ENCODE results near the gene DNAJC16.
"Not testable (repeated sequence)": the region's sequence is repeated elsewhere in the genome, so short reads cannot be mapped to it uniquely, and the experiment has no call there.

The DNAJC16 gene

GRCh38 chr1:15507278-15507677 lies 19.4 kb upstream of the DNAJC16 start:
- DNase-seq (ENCODE audit: low read depth): no peak

DNA sequence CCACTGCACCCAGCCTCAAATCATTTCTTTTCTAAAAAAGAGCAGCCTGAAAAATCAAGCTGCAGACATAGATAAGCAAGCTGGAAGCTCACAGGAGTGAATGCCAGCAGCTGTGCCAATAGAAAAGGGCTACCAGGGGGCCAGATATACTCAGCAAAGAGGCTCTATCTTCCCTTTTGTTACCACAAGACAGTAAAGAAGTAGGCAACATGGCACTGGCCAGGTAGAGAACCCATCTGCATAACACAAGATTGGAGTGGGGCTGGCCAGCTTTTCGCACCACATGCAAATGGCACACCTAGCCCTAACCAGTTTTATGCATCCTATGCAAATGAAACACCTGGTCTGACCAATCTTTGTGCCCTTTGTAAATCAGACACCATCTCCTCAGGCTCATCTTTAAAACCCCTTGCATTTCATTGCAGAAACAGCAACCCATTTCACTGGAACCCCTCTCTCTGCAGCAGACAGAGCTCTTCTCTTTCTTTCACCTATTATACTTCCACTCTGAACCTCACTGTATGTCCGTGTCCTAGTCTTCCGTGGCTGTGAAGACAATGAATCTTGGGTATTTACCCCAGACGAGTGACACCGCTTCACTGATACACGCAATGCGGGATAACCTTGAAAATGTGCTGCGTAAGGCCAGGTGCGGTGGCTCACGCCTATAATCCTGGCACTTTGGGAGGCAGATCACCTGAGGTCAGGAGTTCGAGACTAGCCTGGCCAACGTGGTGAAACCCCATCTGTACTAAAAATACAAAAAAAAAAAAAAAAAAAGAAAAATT lies 17.8 kb upstream of the DNAJC16 start:
- peak; percentile 49 for DNase-seq (ENCODE audit: low read depth)

- DNase-seq (ENCODE audit: low read depth): no peak
These were observed 17.1 kb upstream of the DNAJC16 start for GRCh38 chr1:15509586-15509985.

DNA sequence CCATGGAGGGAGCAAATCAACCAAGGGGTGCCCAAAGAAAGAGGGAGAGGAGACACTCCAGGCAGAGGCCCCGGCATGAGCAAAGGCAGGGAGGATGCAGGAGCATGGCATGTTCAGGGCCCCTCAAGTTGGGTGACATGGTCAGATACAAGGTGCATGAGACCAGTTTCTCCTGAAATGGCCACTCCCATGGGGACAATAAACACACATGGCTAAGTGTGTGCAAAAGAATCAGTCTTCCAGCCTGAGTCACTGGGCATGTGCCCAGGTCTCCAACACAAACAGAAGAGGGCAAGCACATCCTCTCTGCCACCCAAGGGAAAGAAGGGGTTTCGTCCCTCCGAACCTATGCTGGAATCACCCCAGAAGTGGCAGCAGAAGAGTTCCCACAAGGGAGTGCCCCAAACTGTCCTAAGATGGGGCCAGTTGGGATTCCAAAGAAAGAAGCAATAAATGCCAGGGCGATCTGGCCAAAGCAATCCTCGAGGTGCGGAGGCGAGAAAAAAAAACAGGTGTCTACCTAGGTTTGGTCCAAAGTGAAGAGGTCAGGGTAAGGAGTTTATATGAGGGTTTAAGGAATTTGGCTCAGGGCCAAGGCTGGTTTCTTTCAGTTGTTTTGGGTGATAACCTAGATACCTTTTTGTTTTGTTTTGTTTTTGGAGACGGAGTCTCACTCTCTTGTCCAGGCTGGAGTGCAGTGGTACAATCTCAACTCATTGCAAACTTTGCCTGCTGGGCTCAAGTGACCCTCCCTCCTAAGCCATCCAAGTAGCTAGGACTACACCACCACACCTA lies 15.8 kb upstream of the DNAJC16 start:
- no peak for DNase-seq (ENCODE audit: low read depth)

GRCh38 chr1:15513192-15513591 lies 13.5 kb upstream of the DNAJC16 start:
- no peak for DNase-seq (ENCODE audit: low read depth)

DNA sequence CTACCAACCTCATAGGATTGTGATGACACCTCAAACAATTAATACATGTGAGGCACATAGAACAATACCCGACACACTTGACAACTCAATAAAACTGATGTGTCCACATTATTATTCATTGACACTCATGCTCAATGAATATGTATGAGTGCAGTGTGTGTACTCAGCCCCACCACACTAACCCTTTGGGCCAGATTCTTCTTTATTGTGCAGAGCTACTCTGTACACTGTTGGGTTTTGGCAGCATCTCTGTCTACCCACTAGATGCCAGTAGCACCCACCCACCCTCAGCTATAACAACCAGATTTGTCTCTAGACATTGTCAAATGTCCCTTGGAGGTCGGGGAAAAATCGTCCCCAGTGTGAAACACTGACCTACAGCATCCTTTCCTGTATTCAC lies 12.7 kb upstream of the DNAJC16 start:
- DNase-seq (ENCODE audit: low read depth): no peak

DNA sequence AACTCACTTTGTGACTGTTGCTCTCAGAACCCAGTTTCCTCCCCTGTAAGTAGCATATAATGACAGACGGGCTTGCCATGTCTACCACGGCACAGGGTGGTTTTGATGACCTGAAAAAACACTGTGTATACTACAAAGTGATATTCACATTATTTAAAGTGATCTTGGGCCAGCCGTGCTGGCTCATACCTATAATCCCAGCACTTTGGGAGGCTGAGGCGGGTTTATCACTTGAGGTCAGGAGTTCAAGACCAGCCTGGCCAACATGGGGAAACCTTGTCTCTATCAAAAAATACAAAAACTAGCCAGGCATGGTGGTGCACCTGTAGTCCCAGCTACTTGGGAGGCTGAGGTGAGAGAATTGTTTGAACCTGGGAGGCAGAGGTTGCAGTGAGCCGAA lies 12.1 kb upstream of the DNAJC16 start:
- not testable (repeated sequence) for DNase-seq (ENCODE audit: low read depth)

DNA sequence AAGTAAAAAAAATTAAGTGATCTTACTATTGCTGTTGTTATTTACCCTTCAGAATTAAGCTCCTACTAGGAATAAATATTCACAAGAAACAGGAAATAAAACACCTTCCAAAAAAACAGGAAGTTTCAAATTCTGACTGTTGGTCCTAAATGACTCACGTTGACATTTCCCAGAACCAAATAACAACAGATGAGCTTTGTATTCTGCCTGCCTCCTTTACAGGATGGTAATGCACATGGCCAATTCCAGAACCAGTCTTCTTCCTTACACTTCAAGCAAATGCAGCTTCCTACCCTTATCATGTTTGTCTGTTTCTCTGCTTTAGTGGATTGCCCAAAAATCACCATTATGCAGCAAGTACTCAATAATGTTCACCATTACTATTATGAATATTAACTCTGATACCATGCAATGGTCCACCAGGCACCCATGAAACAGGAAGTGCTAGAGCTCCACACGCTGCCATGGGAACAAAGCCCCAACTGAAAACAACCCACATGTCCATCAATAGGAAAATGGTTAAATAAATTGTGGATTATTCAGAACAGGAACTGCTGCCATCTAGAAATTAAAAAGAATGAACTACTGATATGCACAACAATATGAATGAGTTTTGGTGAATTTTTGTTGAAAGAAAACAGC lies 11.5 kb upstream of the DNAJC16 start:
- no peak for DNase-seq (ENCODE audit: low read depth)

GRCh38 chr1:15519625-15520024 lies 7.0 kb upstream of the DNAJC16 start:
- no peak for DNase-seq (ENCODE audit: low read depth)

- not testable (repeated sequence) for DNase-seq (ENCODE audit: low read depth)
These were observed 5.3 kb upstream of the DNAJC16 start for GRCh38 chr1:15521206-15521906.

- no peak for DNase-seq (ENCODE audit: low read depth)
These were observed 4.1 kb upstream of the DNAJC16 start for GRCh38 chr1:15522551-15522950.

DNA sequence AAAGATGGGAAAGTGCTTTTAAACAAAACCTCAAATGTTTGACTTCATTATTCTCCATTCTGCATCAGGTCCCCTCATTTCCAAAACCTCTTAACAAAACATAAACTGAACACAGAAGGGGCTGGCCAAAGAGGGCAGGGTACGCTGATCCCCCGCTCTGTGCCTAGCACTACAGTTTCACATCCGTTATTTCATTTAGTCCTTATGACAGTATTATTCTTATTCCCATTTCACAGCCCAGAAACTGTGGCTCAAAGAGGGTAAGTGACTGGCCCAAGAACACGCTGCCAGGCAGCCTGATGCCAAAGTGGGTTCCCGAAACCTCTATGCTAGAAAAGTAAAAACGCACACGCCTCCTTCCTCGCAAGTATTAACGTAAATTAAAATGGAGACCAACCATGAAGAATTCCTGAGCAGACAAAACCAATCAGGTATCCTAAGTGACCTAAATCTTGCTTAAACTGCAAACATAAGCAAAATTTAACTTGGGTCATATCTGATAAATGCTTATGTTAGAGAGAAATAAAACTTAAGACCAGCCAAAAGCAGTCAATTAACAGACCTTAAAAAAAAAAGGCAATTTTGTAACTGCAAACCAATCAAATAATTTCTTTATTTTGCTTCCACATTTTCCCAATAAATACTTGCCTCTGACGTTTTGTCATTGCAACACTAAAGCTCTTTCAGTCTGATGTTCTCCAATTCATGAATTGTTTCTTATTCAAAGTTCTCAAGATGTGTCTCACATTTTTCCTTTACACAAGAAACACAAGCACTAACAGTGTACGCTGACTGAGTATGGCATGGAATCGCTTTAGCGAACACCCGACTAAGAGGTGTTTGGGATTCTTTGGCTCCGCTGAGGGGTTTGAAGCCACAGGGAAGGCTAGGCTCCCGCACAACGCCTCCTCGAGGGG lies 3.3 kb upstream of the DNAJC16 start:
- DNase-seq (ENCODE audit: low read depth): no peak

GRCh38 chr1:15524021-15524282 lies 2.7 kb upstream of the DNAJC16 start, which contains the start of gene CASP9:
Gene CASP9, minus strand, starts transcription at chr1:15524215. Its CDS starts 15 bp downstream, at chr1:15524200.
- no peak for DNase-seq (ENCODE audit: low read depth)

GRCh38 chr1:15524283-15525049 lies 2.2 kb upstream of the DNAJC16 start:
- peak; percentile 96 for DNase-seq (ENCODE audit: low read depth)

- DNase-seq (ENCODE audit: low read depth): peak; percentile 98
These were observed 1.3 kb upstream of the DNAJC16 start for GRCh38 chr1:15525050-15526020.

GRCh38 chr1:15526021-15526489 lies 593 bp upstream of the DNAJC16 start:
- DNase-seq (ENCODE audit: low read depth): no peak

- no peak for DNase-seq (ENCODE audit: low read depth)
These were observed 4.4 kb downstream of the DNAJC16 start for GRCh38 chr1:15531003-15531402.

- no peak for DNase-seq (ENCODE audit: low read depth)
These were observed 5.0 kb downstream of the DNAJC16 start for GRCh38 chr1:15531682-15532081.

GRCh38 chr1:15538771-15539170 lies 12.1 kb downstream of the DNAJC16 start:
- no peak for DNase-seq (ENCODE audit: low read depth)

Measured in CMK (cell line).